ENCODE data around the gene CD52.

CD52 gene

GRCh38 chr1:26296340-26297056 is 21.3 kb upstream of the CD52 start:
- Histone ChIP-seq H3K4me3 (ENCODE audit: low read depth, low read length) (no peak overlapping the region), H3K9me3 (ENCODE audit: control insufficient read depth, insufficient read depth, low read depth, low read length) (no peaks in the 10 kb centered on the region), H3K4me1 (ENCODE audit: control insufficient read depth, insufficient read depth, low read length) (no peaks in the 10 kb centered on the region), H3K36me3 (ENCODE audit: control insufficient read depth in 2 of 2, insufficient read depth in 1 of 2, low read length in 2 of 2) (peaks cover 0 to 34% of the 10 kb centered on the region in 2 experiments; a peak in 1 of 3 replicates), H3K27ac (ENCODE audit: extremely low read depth, low read depth, low read length) (no peak overlapping the region)
- POLR2A ChIA-PET = no interaction called here
- TF ChIP-seq TCF7L2 (IDR thresholded peaks at IDR 0.05; ENCODE audit: borderline replicate concordance, low read depth, low read length) = no peak
- peak; percentile 38; the same call in 1 of the 2 replicates for TF ChIP-seq ZNF623 (tag by site-specific recombination; IDR thresholded peaks at IDR 0.05)
- CTCF ChIA-PET = interaction anchor here (0.6 to 4.7 kb wide), 4 partner anchors 10 to 36 kb away, joined by 3 to 32 read pairs (median 6); no protein-coding TSS in a partner anchor

- TF ChIP-seq ZNF148 (tag by site-specific recombination; IDR thresholded peaks at IDR 0.05; ENCODE audit: borderline replicate concordance) (no peak), REPIN1 (tag by site-specific recombination; IDR thresholded peaks at IDR 0.05; ENCODE audit: low read depth) (no peak), ZFP69B (tag by site-specific recombination; IDR thresholded peaks at IDR 0.05) (no peak), ZNF777 (tag by site-specific recombination; IDR thresholded peaks at IDR 0.05; ENCODE audit: borderline replicate concordance) (no peak)
- H3K36me3 ChIP-seq (ENCODE audit: control insufficient read depth in 2 of 2, insufficient read depth in 1 of 2, low read length in 2 of 2) = peaks cover 0 to 35% of the 10 kb centered on the region in 2 experiments; a peak in 1 of 3 replicates
- H3K4me3 ChIP-seq (ENCODE audit: low read depth, low read length) = no peak overlapping the region
- H3K27ac ChIP-seq (ENCODE audit: extremely low read depth, low read depth, low read length) = no peak overlapping the region
- CTCF ChIA-PET = interaction anchor here (0.8 to 4.7 kb wide), 3 partner anchors 12 to 317 kb away, joined by 3 to 32 read pairs (median 5); no protein-coding TSS in a partner anchor
- no peaks in the 10 kb centered on the region for H3K9me3 ChIP-seq (ENCODE audit: control insufficient read depth, insufficient read depth, low read depth, low read length)
- POLR2A ChIA-PET = interaction anchor here (0.5 kb wide), 1 partner anchor 392 kb away, joined by 4 read pairs; no protein-coding TSS in a partner anchor
- no peaks in the 10 kb centered on the region for H3K4me1 ChIP-seq (ENCODE audit: control insufficient read depth, insufficient read depth, low read length)
These were observed 20.5 kb upstream of the CD52 start for GRCh38 chr1:26297057-26297790.

GRCh38 chr1:26297791-26298124 is 20.0 kb upstream of the CD52 start:
- H3K9me3 ChIP-seq (ENCODE audit: control insufficient read depth, insufficient read depth, low read depth, low read length) = no peaks in the 10 kb centered on the region
- ChIA-PET POLR2A (interaction anchor here (0.5 kb wide), 1 partner anchor 392 kb away, joined by 4 read pairs; no protein-coding TSS in a partner anchor), CTCF (interaction anchor here (0.8 to 4.7 kb wide), 3 partner anchors 12 to 317 kb away, joined by 3 to 32 read pairs (median 5); no protein-coding TSS in a partner anchor)
- no peaks in the 10 kb centered on the region for H3K4me1 ChIP-seq (ENCODE audit: control insufficient read depth, insufficient read depth, low read length)
- no peak for TF ChIP-seq ZNF664 (tag by site-specific recombination; IDR thresholded peaks at IDR 0.05)
- no peak for TF ChIP-seq ZXDB (tag by site-specific recombination; IDR thresholded peaks at IDR 0.05)
- TF ChIP-seq ZNF692 (tag by site-specific recombination; IDR thresholded peaks at IDR 0.05) = no peak
- TF ChIP-seq ZNF341 (tag by site-specific recombination; IDR thresholded peaks at IDR 0.05; ENCODE audit: low read depth) = no peak
- no peak for TF ChIP-seq TCF7L2 (IDR thresholded peaks at IDR 0.05; ENCODE audit: borderline replicate concordance, low read depth, low read length)
- no peak for TF ChIP-seq ZNF221 (tag by site-specific recombination; IDR thresholded peaks at IDR 0.05; ENCODE audit: borderline replicate concordance)
- no peak for TF ChIP-seq ZNF274 (IDR thresholded peaks at IDR 0.05; ENCODE audit: low read length)
- TF ChIP-seq ZNF274 (tag by site-specific recombination; IDR thresholded peaks at IDR 0.05; ENCODE audit: borderline replicate concordance) = no peak
- no peak for TF ChIP-seq ZNF707 (tag by site-specific recombination; IDR thresholded peaks at IDR 0.05)
- no peak for TF ChIP-seq ZNF184 (tag by site-specific recombination; IDR thresholded peaks at IDR 0.05)
- no peak for TF ChIP-seq ZNF791 (tag by site-specific recombination; IDR thresholded peaks at IDR 0.05)
- no peak for TF ChIP-seq KLF16 (tag by site-specific recombination; IDR thresholded peaks at IDR 0.05)
- no peak for TF ChIP-seq ZNF132 (tag by site-specific recombination; IDR thresholded peaks at IDR 0.05; ENCODE audit: borderline replicate concordance)
- TF ChIP-seq ZNF292 (tag by site-specific recombination; IDR thresholded peaks at IDR 0.05; ENCODE audit: borderline replicate concordance, low read depth) = no peak
- no peak for TF ChIP-seq GLI4 (tag by site-specific recombination; IDR thresholded peaks at IDR 0.05)
- TF ChIP-seq ZNF623 (tag by site-specific recombination; IDR thresholded peaks at IDR 0.05) = no peak
- no peak for TF ChIP-seq ZFP69B (tag by site-specific recombination; IDR thresholded peaks at IDR 0.05)
- TF ChIP-seq ZNF23 (tag by site-specific recombination; IDR thresholded peaks at IDR 0.05; ENCODE audit: borderline replicate concordance) = no peak
- TF ChIP-seq ELK4 (IDR thresholded peaks at IDR 0.05; ENCODE audit: borderline replicate concordance, low read depth, low read length) = no peak
- peaks cover 0 to 35% of the 10 kb centered on the region in 2 experiments; a peak in 1 of 3 replicates for H3K36me3 ChIP-seq (ENCODE audit: control insufficient read depth in 2 of 2, insufficient read depth in 1 of 2, low read length in 2 of 2)
- H3K27ac ChIP-seq (ENCODE audit: extremely low read depth, low read depth, low read length) = no peak overlapping the region
- H3K4me3 ChIP-seq (ENCODE audit: low read depth, low read length) = no peak overlapping the region

All from HEK293 (cell line).